GM18508 (cell line): ENCODE measurements around the gene GDF7.

Experiments
- ATAC-seq: cut with Tn5 transposase; IDR thresholded peaks from one replicate; pipeline ENCODE4 v1.9.1; 2021; ENCODE audit warnings: moderate number of reproducible peaks; ENCODE audit not compliant: insufficient read depth, unreplicated experiment

Gene GDF7

GRCh38 chr2:20666304-20667150 lies at the start of gene GDF7:
Gene GDF7 (plus strand): TSS chr2:20667144. CDS start chr2:20667240, 96 bp downstream.
- no peak for ATAC-seq

GRCh38 chr2:20617892-20618467 lies 49.0 kb upstream of the GDF7 start:
- ATAC-seq, result no peak

GRCh38 chr2:20618468-20618885 lies 48.5 kb upstream of the GDF7 start:
- ATAC-seq, result no peak

GRCh38 chr2:20618886-20619521 lies 47.9 kb upstream of the GDF7 start:
- ATAC-seq, result no peak

GRCh38 chr2:20619624-20620024 lies 47.3 kb upstream of the GDF7 start:
- no peak for ATAC-seq

- ATAC-seq, result no peak
Observed at GRCh38 chr2:20620271-20620681, 46.7 kb upstream of the GDF7 start.

- ATAC-seq, result no peak
Observed at GRCh38 chr2:20620696-20621365, 46.1 kb upstream of the GDF7 start.

- no peak for ATAC-seq
Observed at GRCh38 chr2:20621366-20622295, 45.3 kb upstream of the GDF7 start.

GRCh38 chr2:20622296-20622686 lies 44.7 kb upstream of the GDF7 start:
- ATAC-seq, result no peak

GRCh38 chr2:20622731-20623130 lies 44.2 kb upstream of the GDF7 start:
- no peak for ATAC-seq

GRCh38 chr2:20623241-20623640 lies 43.7 kb upstream of the GDF7 start:
- no peak for ATAC-seq

- no peak for ATAC-seq
Observed at GRCh38 chr2:20623741-20624155, 43.2 kb upstream of the GDF7 start.

GRCh38 chr2:20624156-20624883 lies 42.6 kb upstream of the GDF7 start:
- ATAC-seq, result no peak

- no peak for ATAC-seq
Observed at GRCh38 chr2:20624884-20625485, 42.0 kb upstream of the GDF7 start.

- ATAC-seq, result no peak
Observed at GRCh38 chr2:20625491-20626391, 41.2 kb upstream of the GDF7 start.

- no peak for ATAC-seq
Observed at GRCh38 chr2:20626392-20626697, 40.6 kb upstream of the GDF7 start.

- ATAC-seq, result no peak
Observed at GRCh38 chr2:20626698-20627513, 40.0 kb upstream of the GDF7 start.
